ENCODE measurements around the gene CFAP61. TPM values are rescaled to one million over a fixed set of nuclear protein-coding genes. Genes with fewer than 3 reads are reported as not detected.

The CFAP61 gene
- total RNA-seq, 3 donors from 2014 or later = 0.33 to 2.4 (median 0.59) TPM

DNA sequence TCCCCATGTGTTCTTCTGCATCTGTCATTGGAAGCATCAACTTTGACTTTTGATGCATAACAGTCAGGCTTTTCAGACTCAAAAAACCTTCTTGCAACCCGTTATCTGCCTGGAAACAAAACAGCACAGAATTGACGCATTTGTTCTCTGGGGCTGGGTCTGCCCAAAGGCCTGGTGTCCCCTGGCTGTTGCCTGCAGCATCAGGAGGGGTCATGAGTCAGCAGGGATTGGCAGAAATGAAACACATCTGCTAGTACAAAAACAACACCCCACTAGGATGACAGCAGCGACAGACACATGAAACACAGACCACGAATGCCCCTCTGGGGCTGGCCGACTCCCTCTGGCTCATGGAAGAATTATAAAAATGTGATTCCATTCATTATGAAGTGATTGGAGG is 158.0 kb downstream of the CFAP61 start:
- Histone ChIP-seq H3K4me3 (no peak overlapping the region), H3K4me1 (no peaks in the 10 kb centered on the region), H3K36me3 (no peaks in the 10 kb centered on the region), H3K27me3 (no peaks in the 10 kb centered on the region), H3K9me3 (no peaks in the 10 kb centered on the region), H3K27ac (no peak overlapping the region)
- intact Hi-C loops (cut with DNase I; ENCODE audit: low total_unique reads) = no loop called here
- DNase-seq (ENCODE audit: low spot score in 2 of 2) = no peak
- TF ChIP-seq POLR2AphosphoS5 (IDR thresholded peaks at IDR 0.05) = no peak
- TF ChIP-seq, protein P1, sequence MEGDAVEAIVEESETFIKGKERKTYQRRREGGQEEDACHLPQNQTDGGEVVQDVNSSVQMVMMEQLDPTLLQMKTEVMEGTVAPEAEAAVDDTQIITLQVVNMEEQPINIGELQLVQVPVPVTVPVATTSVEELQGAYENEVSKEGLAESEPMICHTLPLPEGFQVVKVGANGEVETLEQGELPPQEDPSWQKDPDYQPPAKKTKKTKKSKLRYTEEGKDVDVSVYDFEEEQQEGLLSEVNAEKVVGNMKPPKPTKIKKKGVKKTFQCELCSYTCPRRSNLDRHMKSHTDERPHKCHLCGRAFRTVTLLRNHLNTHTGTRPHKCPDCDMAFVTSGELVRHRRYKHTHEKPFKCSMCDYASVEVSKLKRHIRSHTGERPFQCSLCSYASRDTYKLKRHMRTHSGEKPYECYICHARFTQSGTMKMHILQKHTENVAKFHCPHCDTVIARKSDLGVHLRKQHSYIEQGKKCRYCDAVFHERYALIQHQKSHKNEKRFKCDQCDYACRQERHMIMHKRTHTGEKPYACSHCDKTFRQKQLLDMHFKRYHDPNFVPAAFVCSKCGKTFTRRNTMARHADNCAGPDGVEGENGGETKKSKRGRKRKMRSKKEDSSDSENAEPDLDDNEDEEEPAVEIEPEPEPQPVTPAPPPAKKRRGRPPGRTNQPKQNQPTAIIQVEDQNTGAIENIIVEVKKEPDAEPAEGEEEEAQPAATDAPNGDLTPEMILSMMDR (IDR thresholded peaks at IDR 0.05) = no peak
- TF ChIP-seq POLR2A (IDR thresholded peaks at IDR 0.05) = no peak

DNA sequence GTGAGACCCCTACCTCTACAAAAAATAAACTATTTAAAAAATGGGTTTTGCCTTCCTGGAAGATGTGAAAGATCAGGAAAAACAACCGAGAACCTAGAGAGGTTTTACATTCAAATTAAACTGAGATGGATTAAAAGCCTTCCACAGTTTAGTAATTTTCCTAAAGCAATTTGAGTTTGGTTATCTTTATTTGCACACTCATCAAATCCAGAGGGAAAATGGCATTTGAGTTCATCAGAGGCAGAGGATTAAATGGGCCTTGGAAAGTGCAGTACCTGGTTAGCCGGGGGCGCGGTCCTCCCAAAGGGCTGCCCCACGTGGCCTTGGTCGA is 158.6 kb downstream of the CFAP61 start:
- DNase-seq (ENCODE audit: low spot score in 2 of 2) = no peak
- Histone ChIP-seq H3K4me3 (no peak overlapping the region), H3K9me3 (no peaks in the 10 kb centered on the region), H3K27me3 (no peaks in the 10 kb centered on the region), H3K4me1 (no peaks in the 10 kb centered on the region), H3K36me3 (no peaks in the 10 kb centered on the region), H3K27ac (no peak overlapping the region)
- intact Hi-C loops (cut with DNase I; ENCODE audit: low total_unique reads) = no loop called here
- TF ChIP-seq POLR2AphosphoS5 (IDR thresholded peaks at IDR 0.05) = no peak

DNA sequence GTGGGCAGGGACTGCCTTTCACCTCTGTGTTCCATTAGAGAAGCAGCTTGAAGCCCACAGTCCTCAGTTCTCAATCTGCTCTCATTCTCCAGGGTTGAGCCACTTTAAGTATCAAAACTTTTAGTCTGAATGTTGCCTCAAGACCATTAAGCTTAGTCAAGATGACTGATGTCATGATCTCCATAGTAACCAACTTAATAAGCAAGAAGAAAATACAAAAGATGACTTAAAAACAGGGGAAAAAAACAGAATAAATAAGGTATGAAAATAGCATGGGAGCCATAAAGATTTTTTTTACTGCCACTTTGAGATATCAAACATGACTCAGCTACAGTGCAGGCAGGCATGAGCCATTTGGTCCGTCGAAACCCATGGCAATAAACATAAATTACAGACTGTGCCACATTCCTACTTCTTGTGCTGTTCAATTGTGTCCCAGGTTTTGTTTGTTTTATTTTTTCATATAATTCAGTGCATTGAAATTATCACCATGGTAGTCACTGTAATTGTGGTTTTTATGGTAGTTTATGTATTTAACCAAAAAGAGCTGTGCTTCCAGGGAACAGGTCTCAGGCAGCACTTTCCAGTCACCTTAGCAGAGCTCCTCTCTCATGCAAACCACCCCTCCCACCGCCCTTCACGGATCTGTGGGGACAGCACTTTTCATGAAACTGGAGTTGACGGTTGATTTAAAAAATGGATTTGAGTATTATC is 159.1 kb downstream of the CFAP61 start:
- H3K4me3 ChIP-seq = no peak overlapping the region
- intact Hi-C loops (cut with DNase I; ENCODE audit: low total_unique reads) = no loop called here
- DNase-seq (ENCODE audit: low spot score in 2 of 2) = no peak
- H3K4me1 ChIP-seq = no peaks in the 10 kb centered on the region
- TF ChIP-seq POLR2A (IDR thresholded peaks at IDR 0.05) (no peak), POLR2AphosphoS5 (IDR thresholded peaks at IDR 0.05) (no peak)
- TF ChIP-seq, protein P1 (IDR thresholded peaks at IDR 0.05) = no peak
- H3K27me3 ChIP-seq = no peaks in the 10 kb centered on the region
- H3K9me3 ChIP-seq = no peaks in the 10 kb centered on the region
- no peaks in the 10 kb centered on the region for H3K36me3 ChIP-seq
- H3K27ac ChIP-seq = no peak overlapping the region

DNA sequence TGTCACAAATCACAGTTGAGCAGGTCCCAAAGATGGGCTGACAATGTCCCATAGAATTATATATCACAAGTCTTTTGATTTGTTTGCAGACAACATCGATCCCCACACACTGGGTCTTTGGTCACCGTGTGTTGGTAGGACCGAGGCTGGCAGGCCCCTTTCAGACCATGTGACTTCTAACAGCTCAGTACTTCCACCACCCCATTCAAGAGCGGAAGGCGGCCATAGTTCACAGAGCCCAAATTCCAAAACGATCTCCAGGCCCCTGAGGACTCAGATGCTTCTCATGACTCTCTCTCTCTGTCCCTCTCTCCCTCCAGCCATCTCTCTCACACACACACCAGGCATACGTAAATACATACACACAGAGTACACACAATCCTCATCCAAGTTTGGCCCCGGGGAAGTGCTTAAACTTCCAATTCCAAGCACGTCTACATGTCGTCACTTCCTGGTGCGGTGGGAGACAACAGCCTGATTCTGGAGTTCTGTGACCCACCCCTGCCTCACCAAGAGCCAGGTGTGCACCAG is 159.7 kb downstream of the CFAP61 start:
- Histone ChIP-seq H3K4me1 (no peaks in the 10 kb centered on the region), H3K9me3 (no peaks in the 10 kb centered on the region), H3K36me3 (no peaks in the 10 kb centered on the region), H3K27me3 (no peaks in the 10 kb centered on the region), H3K4me3 (no peak overlapping the region), H3K27ac (no peak overlapping the region)
- DNase-seq (ENCODE audit: low spot score in 2 of 2) = no peak
- TF ChIP-seq POLR2A (IDR thresholded peaks at IDR 0.05) (no peak), POLR2AphosphoS5 (IDR thresholded peaks at IDR 0.05) (no peak)
- intact Hi-C loops (cut with DNase I; ENCODE audit: low total_unique reads) = no loop called here

DNA sequence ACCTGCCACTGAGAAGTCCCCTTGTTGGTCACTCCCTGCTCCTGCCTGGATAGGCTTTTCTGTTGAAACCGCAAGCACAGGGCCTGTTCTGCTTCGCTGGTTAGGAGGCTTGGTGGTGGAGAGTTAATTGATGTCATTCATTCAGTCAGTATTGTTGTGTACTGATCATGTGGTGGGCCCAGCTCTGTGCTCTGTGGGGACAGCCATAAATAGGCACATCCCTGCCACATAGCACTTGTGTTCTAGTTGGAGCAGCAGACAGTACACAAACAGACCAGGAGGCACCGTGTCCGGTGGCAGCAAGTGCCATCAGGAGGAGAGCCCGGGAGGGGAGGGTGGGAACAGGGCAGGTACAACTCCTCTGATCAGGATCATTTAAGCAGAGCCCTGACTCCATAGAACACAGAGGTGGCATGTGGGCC is 160.4 kb downstream of the CFAP61 start:
- H3K9me3 ChIP-seq = no peaks in the 10 kb centered on the region
- DNase-seq (ENCODE audit: low spot score in 2 of 2) = no peak
- H3K4me3 ChIP-seq = no peak overlapping the region
- TF ChIP-seq, protein P1 (IDR thresholded peaks at IDR 0.05) = no peak
- no peak for TF ChIP-seq POLR2AphosphoS5 (IDR thresholded peaks at IDR 0.05)
- no peak for TF ChIP-seq POLR2A (IDR thresholded peaks at IDR 0.05)
- no peak overlapping the region for H3K27ac ChIP-seq
- no peaks in the 10 kb centered on the region for H3K36me3 ChIP-seq
- H3K27me3 ChIP-seq = no peaks in the 10 kb centered on the region
- intact Hi-C loops (cut with DNase I; ENCODE audit: low total_unique reads) = no loop called here
- H3K4me1 ChIP-seq = no peaks in the 10 kb centered on the region

DNA sequence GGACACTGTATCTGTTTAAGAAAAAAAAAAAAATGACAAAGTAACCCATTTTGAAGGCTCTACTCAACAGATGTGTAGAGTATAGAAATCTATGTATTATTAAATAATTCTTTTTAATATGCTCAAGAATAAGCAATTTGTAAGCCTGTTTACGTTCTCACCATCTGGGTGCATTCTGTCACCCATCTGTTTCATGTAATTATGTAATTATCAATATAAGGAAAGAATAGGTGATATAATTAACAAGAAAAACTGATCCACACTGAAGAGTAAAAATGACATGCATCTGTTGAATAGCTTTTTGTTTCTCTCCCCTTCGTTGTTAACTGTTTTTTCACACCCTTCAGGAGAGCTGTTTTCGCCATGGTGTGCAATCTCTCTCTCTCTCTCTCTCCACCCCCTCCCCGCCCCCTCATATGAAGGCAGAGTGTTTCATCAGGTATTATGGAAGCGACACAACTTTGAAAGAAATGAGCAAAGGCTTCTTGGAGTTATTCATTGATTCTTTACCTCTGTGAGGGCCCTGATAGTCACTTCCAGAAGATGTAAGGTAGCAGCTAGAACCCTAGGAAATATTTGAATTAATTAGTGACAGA is 161.3 kb downstream of the CFAP61 start:
- no peak overlapping the region for H3K4me3 ChIP-seq
- H3K27me3 ChIP-seq = no peaks in the 10 kb centered on the region
- intact Hi-C loops (cut with DNase I; ENCODE audit: low total_unique reads) = no loop called here
- no peak overlapping the region for H3K27ac ChIP-seq
- no peaks in the 10 kb centered on the region for H3K36me3 ChIP-seq
- no peak for DNase-seq (ENCODE audit: low spot score in 2 of 2)
- H3K9me3 ChIP-seq = no peaks in the 10 kb centered on the region
- TF ChIP-seq POLR2AphosphoS5 (IDR thresholded peaks at IDR 0.05) (no peak), POLR2A (IDR thresholded peaks at IDR 0.05) (no peak)
- TF ChIP-seq, protein P1 (IDR thresholded peaks at IDR 0.05) = no peak
- no peaks in the 10 kb centered on the region for H3K4me1 ChIP-seq

All from breast epithelium (tissue), 4 donors.